ENCODE data around the gene TMOD1. TPM values are rescaled to one million over a fixed set of nuclear protein-coding genes. Genes with fewer than 3 reads are reported as not detected.
A peak's percentile ranks its signal among the peaks of the same experiment; 100 is the strongest.

Gene TMOD1
- total and polyA plus RNA-seq, 2 of the 13 experiments (the other 11 are each of a cell fraction or from before 2014, with no cell fraction given), result 0.04 to 0.07 TPM

- no peak; a peak in 1 of 4 replicates for TF ChIP-seq POLR2A (IDR thresholded peaks at IDR 0.05; ENCODE audit: insufficient read depth in 1 of 2, low read depth in 2 of 2, low read length in 2 of 2)
- TF ChIP-seq HNRNPUL1 (IDR thresholded peaks at IDR 0.05; ENCODE audit: low read depth, low read length), result no peak
- no peak for TF ChIP-seq ZHX1 (CRISPR knock-in tag; IDR thresholded peaks at IDR 0.05; ENCODE audit: low read depth)
- no peak for TF ChIP-seq KLF12 (CRISPR knock-in tag; IDR thresholded peaks at IDR 0.05; ENCODE audit: borderline replicate concordance)
- no peak for TF ChIP-seq PHF21A (CRISPR knock-in tag; IDR thresholded peaks at IDR 0.05)
- no peak for TF ChIP-seq YEATS2 (CRISPR knock-in tag; IDR thresholded peaks at IDR 0.05; ENCODE audit: borderline replicate concordance)
- no peak for TF ChIP-seq ZNF775 (CRISPR knock-in tag; IDR thresholded peaks at IDR 0.05; ENCODE audit: borderline replicate concordance)
- TF ChIP-seq MZF1 (CRISPR knock-in tag; IDR thresholded peaks at IDR 0.05; ENCODE audit: borderline replicate concordance), result no peak
- TF ChIP-seq ZXDC (CRISPR knock-in tag; IDR thresholded peaks at IDR 0.05), result no peak
- TF ChIP-seq CREB1 (IDR thresholded peaks at IDR 0.05), result no peak
- no peak for TF ChIP-seq CREB1 (CRISPR knock-in tag; IDR thresholded peaks at IDR 0.05)
- no peak; the same call in 1 of the 2 replicates for TF ChIP-seq MXD3 (CRISPR knock-in tag; IDR thresholded peaks at IDR 0.05)
- TF ChIP-seq ZNF792 (CRISPR knock-in tag; IDR thresholded peaks at IDR 0.05), result no peak
- TF ChIP-seq SKI (IDR thresholded peaks at IDR 0.05; ENCODE audit: partially characterized antibody), result no peak
- no peak for TF ChIP-seq ZMYM4 (CRISPR knock-in tag; IDR thresholded peaks at IDR 0.05)
- TF ChIP-seq SAFB2 (CRISPR knock-in tag; IDR thresholded peaks at IDR 0.05; ENCODE audit: borderline replicate concordance, low read depth), result peak; percentile 40; the same call in 1 of the 2 replicates
- TF ChIP-seq TP53 (CRISPR knock-in tag; conservative IDR thresholded peaks at IDR 0.05), result no peak
- no peak for TF ChIP-seq TGIF2 (CRISPR knock-in tag; IDR thresholded peaks at IDR 0.05)
- no peak for TF ChIP-seq ZSCAN20 (CRISPR knock-in tag; IDR thresholded peaks at IDR 0.05; ENCODE audit: borderline replicate concordance)
- no peak for TF ChIP-seq USF2 (IDR thresholded peaks at IDR 0.05; ENCODE audit: low read depth, low read length)
- TF ChIP-seq USF2 (CRISPR knock-in tag; IDR thresholded peaks at IDR 0.05; ENCODE audit: borderline replicate concordance), result no peak
- TF ChIP-seq ZNF652 (CRISPR knock-in tag; IDR thresholded peaks at IDR 0.05; ENCODE audit: borderline replicate concordance, low read depth), result no peak
- TF ChIP-seq BATF2 (CRISPR knock-in tag; IDR thresholded peaks at IDR 0.05), result no peak
Observed at GRCh38 chr9:97633859-97634490, 132.5 kb downstream of the TMOD1 start (continued).
